Hepatocyte (in vitro differentiated cells): ENCODE results near the gene MINDY4. TPM values are rescaled to one million over a fixed set of nuclear protein-coding genes. Genes with fewer than 3 reads are reported as not detected.

ENCODE experiments used
- DNase-seq: peaks from one replicate; pipeline ENCODE4 v3.0.0-alpha.2; 2016; ENCODE audit warnings: low spot score
- H2AFZ ChIP-seq: fragments of 200-600 bp; sonication (generic); 2 replicates; pipeline ENCODE4 v1.6.0; 2016; ENCODE audit warnings: antibody characterized with exemption, mild to moderate bottlenecking
- H3K27ac ChIP-seq: fragments of 200-600 bp; sonication (generic); 2 replicates; pipeline ENCODE4 v1.5.1; 2016; ENCODE audit warnings: mild to moderate bottlenecking
- H3K27me3 ChIP-seq: fragments of 200-600 bp; sonication (generic); 2 replicates; pipeline ENCODE4 v1.6.1; 2016
- H3K36me3 ChIP-seq: fragments of 200-600 bp; sonication (generic); replicated peaks from 2 replicates; pipeline ENCODE4 v1.5.1; 2016; ENCODE audit warnings: low read depth; ENCODE audit not compliant: insufficient read depth
- H3K4me1 ChIP-seq: fragments of 200-600 bp; sonication (generic); 2 replicates; pipeline ENCODE4 v1.5.1; 2016; ENCODE audit warnings: mild to moderate bottlenecking, moderate library complexity; ENCODE audit not compliant: insufficient read depth
- H3K4me2 ChIP-seq: fragments of 200-600 bp; sonication (generic); 2 replicates; pipeline ENCODE4 v1.6.0; 2016
- H3K4me3 ChIP-seq: fragments of 200-600 bp; sonication (generic); 2 replicates; pipeline ENCODE4 v1.5.1; 2016; ENCODE audit warnings: mild to moderate bottlenecking
- H3K79me2 ChIP-seq: fragments of 200-600 bp; sonication (generic); 2 replicates; pipeline ENCODE4 v1.6.0; 2017; ENCODE audit warnings: mild to moderate bottlenecking
- H3K9me2 ChIP-seq: fragments of 200-600 bp; sonication (generic); replicated peaks from 2 replicates; pipeline ENCODE4 v1.6.0; 2017; ENCODE audit warnings: mild to moderate bottlenecking; ENCODE audit not compliant: insufficient read depth
- H3K9me3 ChIP-seq: fragments of 200-600 bp; sonication (generic); 2 replicates; pipeline ENCODE4 v1.5.1; 2016; ENCODE audit warnings: low read depth, mild to moderate bottlenecking
- H4K20me1 ChIP-seq: fragments of 200-600 bp; sonication (generic); 2 replicates; pipeline ENCODE4 v1.6.0; 2016; ENCODE audit warnings: mild to moderate bottlenecking; ENCODE audit not compliant: insufficient read depth, poor library complexity, severe bottlenecking
- CTCF ChIP-seq: fragments of 200-600 bp; sonication (generic); IDR thresholded peaks from 2 replicates; pipeline ENCODE4 v1.5.1; 2016; ENCODE audit warnings: antibody characterized with exemption, mild to moderate bottlenecking; ENCODE audit not compliant: poor library complexity
- EZH2 ChIP-seq: fragments of 200-600 bp; sonication (generic); IDR thresholded peaks from 2 replicates; pipeline ENCODE4 v1.6.1; 2016; ENCODE audit warnings: antibody characterized with exemption, mild to moderate bottlenecking, borderline replicate concordance
- EZH2phosphoT487 ChIP-seq: fragments of 200-600 bp; sonication (generic); IDR thresholded peaks from one replicate; pipeline ENCODE4 v1.6.1; 2018; ENCODE audit warnings: antibody characterized with exemption, mild to moderate bottlenecking, low read depth, moderate library complexity; ENCODE audit not compliant: unreplicated experiment, severe bottlenecking
- WGBS: methylation state at CpG from one replicate; pipeline ENCODE4 v1.1.6; 2016; ENCODE audit warnings: low lambda C conversion rate; ENCODE audit errors: missing lambda C conversion rate; 5-methylcytosine and 5-hydroxymethylcytosine counted together
- polyA plus RNA-seq: library from polyadenylated mRNA; unstranded; fragments of >200 nt; fragmentation: Nextera tagmentation; extraction: Ambion mirVana; gene quantifications from 2 replicates; pipeline ENCODE4 v1.2.1, GENCODE V29; 2016
- total RNA-seq: library from RNA; depleted of rRNA; stranded (reverse); fragments of >200 nt; gene quantifications from 2 replicates; pipeline ENCODE4 v1.2.3, GENCODE V29; 2014

Gene MINDY4
- total and polyA plus RNA-seq, 2 experiments from 2014 or later = 4.4 to 6.3 TPM

- no peaks in the 10 kb centered on the region for H3K36me3 ChIP-seq
- no peak overlapping the region for H3K27ac ChIP-seq
- TF ChIP-seq CTCF = no peak
- TF ChIP-seq EZH2phosphoT487 = no peak
- no peaks in the 10 kb centered on the region for H4K20me1 ChIP-seq
- no peaks in the 10 kb centered on the region for H3K9me2 ChIP-seq
- H3K4me1 ChIP-seq = no peaks in the 10 kb centered on the region
- no peak overlapping the region for H3K4me3 ChIP-seq
- 87% methylated on average over 4 of the region's 4 CpGs for WGBS
- no peaks in the 10 kb centered on the region for H3K27me3 ChIP-seq
- H2AFZ ChIP-seq = no peak overlapping the region
- no peaks in the 10 kb centered on the region for H3K79me2 ChIP-seq
- H3K4me2 ChIP-seq = no peak overlapping the region
- no peaks in the 10 kb centered on the region for H3K9me3 ChIP-seq
- DNase-seq = no peak
Observed at GRCh38 chr7:30837581-30837980, 66.4 kb downstream of the MINDY4 start.

- H3K36me3 ChIP-seq = no peaks in the 10 kb centered on the region
- TF ChIP-seq CTCF (no peak), EZH2phosphoT487 (no peak), EZH2 (no peak)
- H3K9me3 ChIP-seq = no peaks in the 10 kb centered on the region
- H3K27me3 ChIP-seq = no peaks in the 10 kb centered on the region
- H3K9me2 ChIP-seq = no peaks in the 10 kb centered on the region
- no peaks in the 10 kb centered on the region for H4K20me1 ChIP-seq
- no peak for DNase-seq
- no peak overlapping the region for H3K27ac ChIP-seq
- H3K79me2 ChIP-seq = no peaks in the 10 kb centered on the region
- 100% methylated on average over 5 of the region's 5 CpGs for WGBS
- H3K4me1 ChIP-seq = no peaks in the 10 kb centered on the region
- no peak overlapping the region for H2AFZ ChIP-seq
- H3K4me2 ChIP-seq = no peak overlapping the region
- no peak overlapping the region for H3K4me3 ChIP-seq
Observed at GRCh38 chr7:30838008-30838407, 66.8 kb downstream of the MINDY4 start.

GRCh38 chr7:30840141-30841024 is 69.2 kb downstream of the MINDY4 start:
- no peak overlapping the region for H3K4me3 ChIP-seq
- H3K9me3 ChIP-seq = no peaks in the 10 kb centered on the region
- H3K4me2 ChIP-seq = no peak overlapping the region
- no peaks in the 10 kb centered on the region for H3K9me2 ChIP-seq
- no peaks in the 10 kb centered on the region for H4K20me1 ChIP-seq
- H3K27me3 ChIP-seq = no peaks in the 10 kb centered on the region
- no peak overlapping the region for H3K27ac ChIP-seq
- no peak overlapping the region for H2AFZ ChIP-seq
- no peak for DNase-seq
- H3K36me3 ChIP-seq = no peaks in the 10 kb centered on the region
- WGBS = 86% methylated on average over 6 of the region's 6 CpGs
- no peak for TF ChIP-seq EZH2
- TF ChIP-seq EZH2phosphoT487 = no peak
- no peak for TF ChIP-seq CTCF
- peaks cover 2% of the 10 kb centered on the region for H3K4me1 ChIP-seq
- H3K79me2 ChIP-seq = no peaks in the 10 kb centered on the region
